Endodermal cell (in vitro differentiated cells): ENCODE data around the gene SCNN1A. TPM values are rescaled to one million over a fixed set of nuclear protein-coding genes. Genes with fewer than 3 reads are reported as not detected.

Experiments used
- DNase-seq: peaks from one replicate; pipeline ENCODE4 v3.0.0-alpha.2; 2017
- H3K27ac ChIP-seq: 2 replicates; pipeline ENCODE4 v1.5.1; 2013; ENCODE audit warnings: mild to moderate bottlenecking, low read depth, low read length, moderate library complexity
- H3K27me3 ChIP-seq: 2 replicates; pipeline ENCODE4 v1.6.1; 2013; ENCODE audit warnings: mild to moderate bottlenecking, low read length, moderate library complexity; ENCODE audit not compliant: insufficient read depth, control insufficient read depth, poor library complexity, severe bottlenecking
- H3K36me3 ChIP-seq: 2 replicates; pipeline ENCODE4 v1.7.0; 2013; ENCODE audit warnings: mild to moderate bottlenecking, low read length, moderate library complexity; ENCODE audit not compliant: control insufficient read depth, insufficient read depth
- H3K4me1 ChIP-seq: one replicate; pipeline ENCODE4 v1.7.0; 2013; ENCODE audit warnings: low read length; ENCODE audit not compliant: control insufficient read depth, insufficient read depth
- H3K4me3 ChIP-seq: 2 replicates; pipeline ENCODE4 v1.5.1; 2013; ENCODE audit warnings: mild to moderate bottlenecking, low read length, moderate library complexity
- H3K9ac ChIP-seq: 2 replicates; pipeline ENCODE4 v1.6.1; 2013; ENCODE audit warnings: mild to moderate bottlenecking, low read length, moderate library complexity; ENCODE audit not compliant: poor library complexity, severe bottlenecking; ENCODE audit errors: extremely low read depth
- H3K9me3 ChIP-seq: 2 replicates; pipeline ENCODE4 v1.6.1; 2013; ENCODE audit warnings: mild to moderate bottlenecking, low read length, moderate library complexity; ENCODE audit not compliant: control insufficient read depth
- H3K27ac Mint-ChIP-seq: 2 replicates; pipeline ENCODE4 v1.8.0; 2020; ENCODE audit warnings: mixed read lengths
- H3K27me3 Mint-ChIP-seq: 2 replicates; pipeline ENCODE4 v1.8.0; 2021; ENCODE audit warnings: mild to moderate bottlenecking, mixed read lengths; ENCODE audit not compliant: insufficient read depth
- H3K36me3 Mint-ChIP-seq: 2 replicates; pipeline ENCODE4 v1.8.0; 2020; ENCODE audit warnings: low read depth, mixed read lengths
- H3K4me1 Mint-ChIP-seq: 2 replicates; pipeline ENCODE4 v1.8.0; 2020; ENCODE audit warnings: mixed read lengths
- H3K4me3 Mint-ChIP-seq: 2 replicates; pipeline ENCODE4 v1.8.0; 2020; ENCODE audit warnings: mild to moderate bottlenecking, moderate library complexity, mixed read lengths
- H3K9me3 Mint-ChIP-seq: 2 replicates; pipeline ENCODE4 v1.8.0; 2020; ENCODE audit warnings: mild to moderate bottlenecking, mixed read lengths
- CTCF ChIP-seq: fragments of 200-600 bp; sonication (generic); conservative IDR thresholded peaks from 2 replicates; pipeline ENCODE4 v1.5.0; 2021; ENCODE audit warnings: antibody characterized with exemption, mild to moderate bottlenecking
- WGBS, 2 experiments: methylation state at CpG; one replicate each; pipeline versions ENCODE4 v1.1.5 to v1.1.7; 2013; ENCODE audit warnings: missing lambda C conversion rate in 2 of 2, mixed read lengths in 1 of 2; ENCODE audit not compliant: insufficient coverage in 1 of 2, insufficient read length in 1 of 2; 5-methylcytosine and 5-hydroxymethylcytosine counted together
- total RNA-seq, 2 donors: library from RNA; stranded (reverse); fragmentation: NEBNext Ultra II Directional in 1 of 2; extraction: Animal tissue kit (Norgen Biotek cat#: 25700) in 1 of 2; gene quantifications; 2 replicates in 1 of 2; 3 replicates in 1 of 2; pipeline ENCODE4 v1.2.1, GENCODE V29; 2021

The SCNN1A gene
- total RNA-seq, 2 donors from 2014 or later = 32.1 to 87.7 TPM

GRCh38 chr12:6374028-6374785, 1.2 kb downstream of the SCNN1A start:
- WGBS, 2 experiments = 65 to 82% methylated on average over 17 to 24 of the region's 24 CpGs
- Histone ChIP-seq H3K27ac (no peak overlapping the region), H3K4me1 (peaks cover 37% of the 10 kb centered on the region), H3K4me3 (peak overlapping the region; percentile 63), H3K9ac (no peak overlapping the region), H3K36me3 (no peaks in the 10 kb centered on the region), H3K9me3 (no peaks in the 10 kb centered on the region), H3K27me3 (no peaks in the 10 kb centered on the region)
- peak overlapping the region; percentile 58 for H3K4me3 Mint-ChIP-seq
- peaks cover 6% of the 10 kb centered on the region for H3K36me3 Mint-ChIP-seq
- DNase-seq = peak; percentile 78
- H3K27me3 Mint-ChIP-seq = peaks cover 10% of the 10 kb centered on the region
- peak overlapping the region; percentile 45 for H3K27ac Mint-ChIP-seq
- H3K4me1 Mint-ChIP-seq = peaks cover 76% of the 10 kb centered on the region
- H3K9me3 Mint-ChIP-seq = no peaks in the 10 kb centered on the region
- no peak for TF ChIP-seq CTCF

GRCh38 chr12:6373022-6373787, 2.2 kb downstream of the SCNN1A start:
- peaks cover 6% of the 10 kb centered on the region for H3K36me3 Mint-ChIP-seq
- TF ChIP-seq CTCF = no peak
- Histone ChIP-seq H3K27ac (no peak overlapping the region), H3K9ac (no peak overlapping the region), H3K9me3 (no peaks in the 10 kb centered on the region), H3K4me3 (peak overlapping the region; percentile 48), H3K36me3 (no peaks in the 10 kb centered on the region), H3K4me1 (peaks cover 37% of the 10 kb centered on the region), H3K27me3 (no peaks in the 10 kb centered on the region)
- no peak for DNase-seq
- 45% methylated on average over 12 to 14 of the region's 14 CpGs for WGBS, 2 experiments
- H3K27me3 Mint-ChIP-seq = peaks cover 10% of the 10 kb centered on the region
- H3K9me3 Mint-ChIP-seq = no peaks in the 10 kb centered on the region
- H3K4me3 Mint-ChIP-seq = peak overlapping the region; percentile 58
- H3K4me1 Mint-ChIP-seq = peaks cover 73% of the 10 kb centered on the region
- peak overlapping the region; percentile 73 for H3K27ac Mint-ChIP-seq

- H3K27ac ChIP-seq = no peak overlapping the region
- H3K36me3 ChIP-seq = no peaks in the 10 kb centered on the region
- Mint-ChIP-seq H3K4me3 (peak overlapping the region; percentile 58), H3K27me3 (peaks cover 10% of the 10 kb centered on the region), H3K27ac (peak overlapping the region; percentile 73), H3K4me1 (peaks cover 69% of the 10 kb centered on the region), H3K36me3 (peaks cover 9% of the 10 kb centered on the region), H3K9me3 (no peaks in the 10 kb centered on the region)
- 33 to 40% methylated on average over 5 to 8 of the region's 8 CpGs for WGBS, 2 experiments
- H3K4me1 ChIP-seq = peaks cover 34% of the 10 kb centered on the region
- peak; percentile 82 for DNase-seq
- no peak for TF ChIP-seq CTCF
- H3K27me3 ChIP-seq = no peaks in the 10 kb centered on the region
- no peaks in the 10 kb centered on the region for H3K9me3 ChIP-seq
- peak overlapping the region; percentile 48 for H3K4me3 ChIP-seq
- H3K9ac ChIP-seq = no peak overlapping the region
Measured at GRCh38 chr12:6372403-6373003, 2.9 kb downstream of the SCNN1A start.
